Measurements from ENCODE around the gene ZSWIM4. TPM values are rescaled to one million over a fixed set of nuclear protein-coding genes. Genes with fewer than 3 reads are reported as not detected.

ZSWIM4 gene
- total and polyA plus RNA-seq, 2 experiments from 2014 or later: 5.4 to 42.3 TPM

- Histone ChIP-seq H3K79me2 (replicated peaks; ENCODE audit: insufficient read depth) (peaks cover 14% of the 10 kb centered on the region; the same call in 1 of the 2 replicates), H3K36me3 (ENCODE audit: insufficient read depth) (no peaks in the 10 kb centered on the region), H3K4me1 (ENCODE audit: insufficient read depth) (peaks cover 36% of the 10 kb centered on the region), H3K9me2 (ENCODE audit: insufficient read depth) (no peaks in the 10 kb centered on the region), H3K27ac (ENCODE audit: low read depth) (no peak overlapping the region), H4K20me1 (replicated peaks; ENCODE audit: insufficient read depth) (no peaks in the 10 kb centered on the region; the same call in 1 of the 2 replicates), H2AFZ (no peak overlapping the region), H3K4me3 (peak overlapping the region; percentile 74), H3K27me3 (ENCODE audit: insufficient read depth) (no peaks in the 10 kb centered on the region), H3K4me2 (peak overlapping the region; percentile 99), H3F3A (replicated peaks; ENCODE audit: low read depth) (peaks cover 21% of the 10 kb centered on the region)
- ATAC-seq (no peak), DNase-seq (ENCODE audit: low spot score) (no peak)
- Mint-ChIP-seq H3K4me3 (peak overlapping the region; percentile 84), H3K36me3 (ENCODE audit: low read depth) (no peaks in the 10 kb centered on the region; the same call in 2 of the 3 replicates), H3K9me3 (0 out of 3 replicates have a peak, but pooled peaks cover 3% of the 10 kb centered on the region), H3K4me1 (peaks cover 36% of the 10 kb centered on the region), H3K27me3 (ENCODE audit: insufficient read depth, low read depth, poor library complexity) (peaks cover 24% of the 10 kb centered on the region), H3K27ac (no peak overlapping the region)
- TF ChIP-seq REST (IDR thresholded peaks at IDR 0.05; ENCODE audit: unreplicated experiment) (no peak), ZNF114 (CRISPR knock-in tag; IDR thresholded peaks at IDR 0.05) (no peak), ZNF331 (CRISPR knock-in tag; IDR thresholded peaks at IDR 0.05; ENCODE audit: low read depth) (no peak), POLR2AphosphoS5 (IDR thresholded peaks at IDR 0.05; ENCODE audit: low read depth) (no peak), EZH2 (IDR thresholded peaks at IDR 0.05; ENCODE audit: low read depth, unreplicated experiment) (no peak), ZNF462 (CRISPR knock-in tag; IDR thresholded peaks at IDR 0.05) (no peak), JUNB (IDR thresholded peaks at IDR 0.05; ENCODE audit: unreplicated experiment) (no peak), STAT1 (IDR thresholded peaks at IDR 0.05; ENCODE audit: unreplicated experiment) (no peak), ETS1 (IDR thresholded peaks at IDR 0.05) (no peak), CTCF (conservative IDR thresholded peaks at IDR 0.05; ENCODE audit: low read depth in 2 of 2) (no peak), EZH2phosphoT487 (IDR thresholded peaks at IDR 0.05; ENCODE audit: unreplicated experiment) (no peak), CREB1 (CRISPR knock-in tag; IDR thresholded peaks at IDR 0.05; ENCODE audit: low read depth) (no peak), NANOG (IDR thresholded peaks at IDR 0.05; ENCODE audit: borderline replicate concordance) (no peak)
Observed at GRCh38 chr19:13841086-13841961, 46.1 kb downstream of the ZSWIM4 start.

Measured in GM23338 (cell line).